ENCODE measurements around the gene RCSD1.

- TF ChIP-seq POLR2A (IDR thresholded peaks at IDR 0.05) (no peak), CTCF (IDR thresholded peaks at IDR 0.05) (no peak)
These were observed 74.7 kb downstream of the RCSD1 start for GRCh38 chr1:167704715-167705114.

All from thyroid gland (tissue), 4 donors.